AG04449 (cell line): ENCODE results near the gene CLDN7.
A peak's percentile ranks its signal among the peaks of the same experiment; 100 is the strongest.

Experiments
- CTCF ChIA-PET: fragments of 350-600 bp; formaldehyde crosslinking; extraction: SDS; loops from one replicate; lab custom pipeline; 2021; ENCODE audit warnings: antibody characterized with exemption; lab: Yijun Ruan, JAX
- POLR2A ChIA-PET: fragments of 400-600, 350-600 bp; formaldehyde crosslinking; extraction: SDS; loops from one replicate; lab custom pipeline; 2020; ENCODE audit warnings: antibody characterized with exemption, inconsistent platforms; lab: Yijun Ruan, JAX
- DNase-seq: peaks from one replicate; pipeline ENCODE4 v3.0.0-alpha.2; 2010; ENCODE audit warnings: low read depth, low spot score
- H3K4me3 ChIP-seq: 2 replicates; pipeline ENCODE4 v1.5.1; 2011; ENCODE audit warnings: low read depth, mild to moderate bottlenecking, control low read depth, low read length
- TF ChIP-seq, protein P1 (sequence below): IDR thresholded peaks from one replicate; pipeline ENCODE4 v1.5.1; 2011; ENCODE audit warnings: mild to moderate bottlenecking, moderate library complexity, low read length, control low read depth, inconsistent platforms; ENCODE audit not compliant: insufficient read depth; ENCODE audit errors: missing control alignments

CLDN7 gene

GRCh38 chr17:7281953-7282751 is 19.9 kb upstream of the CLDN7 start:
- TF ChIP-seq, protein P1, sequence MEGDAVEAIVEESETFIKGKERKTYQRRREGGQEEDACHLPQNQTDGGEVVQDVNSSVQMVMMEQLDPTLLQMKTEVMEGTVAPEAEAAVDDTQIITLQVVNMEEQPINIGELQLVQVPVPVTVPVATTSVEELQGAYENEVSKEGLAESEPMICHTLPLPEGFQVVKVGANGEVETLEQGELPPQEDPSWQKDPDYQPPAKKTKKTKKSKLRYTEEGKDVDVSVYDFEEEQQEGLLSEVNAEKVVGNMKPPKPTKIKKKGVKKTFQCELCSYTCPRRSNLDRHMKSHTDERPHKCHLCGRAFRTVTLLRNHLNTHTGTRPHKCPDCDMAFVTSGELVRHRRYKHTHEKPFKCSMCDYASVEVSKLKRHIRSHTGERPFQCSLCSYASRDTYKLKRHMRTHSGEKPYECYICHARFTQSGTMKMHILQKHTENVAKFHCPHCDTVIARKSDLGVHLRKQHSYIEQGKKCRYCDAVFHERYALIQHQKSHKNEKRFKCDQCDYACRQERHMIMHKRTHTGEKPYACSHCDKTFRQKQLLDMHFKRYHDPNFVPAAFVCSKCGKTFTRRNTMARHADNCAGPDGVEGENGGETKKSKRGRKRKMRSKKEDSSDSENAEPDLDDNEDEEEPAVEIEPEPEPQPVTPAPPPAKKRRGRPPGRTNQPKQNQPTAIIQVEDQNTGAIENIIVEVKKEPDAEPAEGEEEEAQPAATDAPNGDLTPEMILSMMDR, result no peak
- POLR2A ChIA-PET, result interaction anchor here (0.7 to 1.4 kb wide), 2 partner anchors 16 to 22 kb away, joined by 3 to 4 read pairs; no protein-coding TSS in a partner anchor
- H3K4me3 ChIP-seq, result peak overlapping the region; percentile 52
- no peak for DNase-seq
- CTCF ChIA-PET, result interaction anchor here (0.8 to 13.4 kb wide), 10 partner anchors 9 to 405 kb away, joined by 3 to 255 read pairs (median 15); partner anchors contain the start of genes TP53 and WRAP53

DNA sequence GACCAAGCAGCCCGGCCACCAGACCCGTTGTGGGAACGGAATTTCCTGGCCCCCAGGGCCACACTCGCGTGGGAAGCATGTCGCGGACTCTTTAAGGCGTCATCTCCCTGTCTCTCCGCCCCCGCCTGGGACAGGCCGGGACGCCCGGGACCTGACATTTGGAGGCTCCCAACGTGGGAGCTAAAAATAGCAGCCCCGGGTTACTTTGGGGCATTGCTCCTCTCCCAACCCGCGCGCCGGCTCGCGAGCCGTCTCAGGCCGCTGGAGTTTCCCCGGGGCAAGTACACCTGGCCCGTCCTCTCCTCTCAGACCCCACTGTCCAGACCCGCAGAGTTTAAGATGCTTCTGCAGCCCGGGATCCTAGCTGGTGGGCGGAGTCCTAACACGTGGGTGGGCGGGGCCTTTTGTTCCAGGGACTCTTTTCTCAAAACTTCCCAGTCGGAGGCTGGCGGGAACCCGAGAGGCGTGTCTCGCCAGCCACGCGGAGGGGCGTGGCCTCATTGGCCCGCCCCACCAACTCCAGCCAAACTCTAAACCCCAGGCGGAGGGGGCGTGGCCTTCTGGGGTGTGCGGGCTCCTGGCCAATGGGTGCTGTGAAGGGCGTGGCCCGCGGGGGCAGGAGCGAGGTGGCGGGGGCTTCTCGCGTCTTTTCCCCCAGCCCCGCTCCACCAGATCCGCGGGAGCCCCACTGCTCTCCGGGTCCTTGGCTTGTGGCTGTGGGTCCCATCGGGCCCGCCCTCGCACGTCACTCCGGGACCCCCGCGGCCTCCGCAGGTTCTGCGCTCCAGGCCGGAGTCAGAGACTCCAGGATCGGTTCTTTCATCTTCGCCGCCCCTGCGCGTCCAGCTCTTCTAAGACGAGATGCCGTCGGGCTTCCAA is 19.0 kb upstream of the CLDN7 start, which contains the start of gene SLC2A4:
SLC2A4 (plus strand) TSS at position 645 of the 879 bp plus-strand sequence; CDS start at position 862, 217 bp downstream.
- ChIA-PET POLR2A (interaction anchor here (0.6 to 1.4 kb wide), 3 partner anchors 22 to 70 kb away, joined by 3 to 4 read pairs (median 3); no protein-coding TSS in a partner anchor), CTCF (interaction anchor here (0.6 to 13.4 kb wide), 12 partner anchors 10 to 308 kb away, joined by 3 to 255 read pairs (median 7); partner anchors contain the start of gene NEURL4)
- no peak for DNase-seq
- H3K4me3 ChIP-seq, result peak within 1 kb of the TSS; percentile 52
- TF ChIP-seq, protein P1, result no peak

DNA sequence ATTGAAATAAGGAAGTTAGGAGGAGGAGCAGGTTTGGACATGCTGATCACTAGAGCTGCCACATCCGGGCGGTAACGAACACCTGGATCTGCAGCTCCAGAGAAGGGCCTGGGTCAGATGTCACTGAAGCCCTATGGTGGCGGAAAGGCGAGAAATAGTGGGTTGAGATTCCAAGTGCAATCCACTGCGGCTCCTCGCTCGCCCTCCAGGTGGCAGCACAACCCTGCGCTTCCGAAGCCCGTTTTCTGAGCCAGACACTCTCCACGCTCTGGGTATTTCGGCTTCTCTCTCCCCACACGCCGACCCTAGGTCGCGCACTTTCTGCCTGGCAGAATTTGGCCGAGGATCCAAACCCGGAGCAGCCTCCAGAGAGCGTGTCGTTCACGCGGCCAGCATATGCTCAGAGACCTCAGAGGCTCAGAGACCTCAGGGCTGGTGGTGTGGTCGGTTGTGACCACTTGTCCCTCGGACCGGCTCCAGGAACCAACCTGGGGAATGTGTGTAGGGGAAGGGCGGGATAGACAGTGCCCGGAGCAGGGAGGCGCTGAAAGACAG is 18.3 kb upstream of the CLDN7 start:
- CTCF ChIA-PET, result interaction anchor here (0.6 to 13.4 kb wide), 15 partner anchors 11 to 327 kb away, joined by 3 to 255 read pairs (median 4); partner anchors contain the start of genes CTDNEP1, MPDU1, NEURL4 and TNFSF12
- POLR2A ChIA-PET, result interaction anchor here (1.0 to 1.4 kb wide), 2 partner anchors 21 to 65 kb away, joined by 3 to 4 read pairs; no protein-coding TSS in a partner anchor
- DNase-seq, result no peak

DNA sequence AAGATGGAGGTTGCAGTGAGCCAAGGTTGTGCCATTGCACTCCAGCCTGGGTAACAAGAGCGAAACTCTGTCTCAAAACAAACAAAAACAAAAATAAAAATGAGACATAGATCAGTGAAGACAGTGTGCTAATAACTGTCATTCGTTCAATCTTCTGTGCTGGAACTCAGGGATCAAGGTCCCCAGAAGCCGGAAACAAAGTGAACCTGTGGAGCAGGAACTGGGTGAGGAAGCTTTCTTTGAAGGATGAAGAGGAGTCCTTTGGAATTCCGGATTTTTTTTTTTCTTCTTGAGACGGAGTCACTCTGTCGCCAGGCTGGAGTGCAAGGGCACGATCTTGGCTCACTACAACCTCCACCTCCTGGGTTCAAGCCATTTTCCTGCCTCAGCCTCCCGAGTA is 17.2 kb upstream of the CLDN7 start:
- TF ChIP-seq, protein P1, result no peak
- DNase-seq, result no peak
- POLR2A ChIA-PET, result interaction anchor here (0.7 kb wide), 1 partner anchor 73 kb away, joined by 3 read pairs; no protein-coding TSS in a partner anchor
- CTCF ChIA-PET, result interaction anchor here (0.9 to 13.4 kb wide), 8 partner anchors 12 to 281 kb away, joined by 3 to 255 read pairs (median 26); partner anchors contain the start of genes NEURL4 and PHF23
- H3K4me3 ChIP-seq, result no peak overlapping the region

More for the DNA sequence above, 18.3 kb upstream of the CLDN7 start:
- H3K4me3 ChIP-seq, result peak overlapping the region; percentile 52
- TF ChIP-seq, protein P1, result peak; percentile 96

DNA sequence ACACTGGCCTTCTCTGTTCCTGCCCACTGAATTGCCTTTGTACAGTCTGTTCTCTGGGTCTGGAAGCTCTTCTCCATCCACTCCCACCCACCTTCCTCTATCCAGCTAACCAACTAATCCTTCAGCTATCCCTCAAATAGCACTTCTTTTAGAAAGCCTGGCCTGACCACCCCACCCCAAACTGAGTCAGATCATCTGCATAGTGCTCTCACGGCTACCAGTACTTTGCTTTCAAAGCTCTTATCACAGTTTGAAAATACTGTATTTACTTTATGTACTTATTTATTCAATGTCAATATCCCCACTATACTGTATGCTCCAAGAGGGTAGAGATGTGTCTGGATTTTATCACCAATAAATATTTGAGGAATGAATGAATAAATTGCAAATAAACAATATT is 4.5 kb upstream of the CLDN7 start:
- POLR2A ChIA-PET, result interaction anchor here (0.6 to 0.7 kb wide), 2 partner anchors 16 to 89 kb away, joined by 3 to 4 read pairs; no protein-coding TSS in a partner anchor
- CTCF ChIA-PET, result interaction anchor here (1.0 to 5.3 kb wide), 3 partner anchors 14 to 30 kb away, joined by 4 to 29 read pairs (median 11); partner anchors contain the start of gene SLC2A4
- no peak for DNase-seq
- H3K4me3 ChIP-seq, result no peak overlapping the region
- TF ChIP-seq, protein P1, result no peak
